Activated T-helper 17 cell treated with anti-CD3 and anti-CD28 coated beads, Interleukin-2, amount 50 U/mL, for 72 hours (primary cell): ENCODE results near the gene AAK1. TPM values are rescaled to one million over a fixed set of nuclear protein-coding genes. Genes with fewer than 3 reads are reported as not detected.
A peak's percentile ranks its signal among the peaks of the same experiment; 100 is the strongest.

Experiments used
- ATAC-seq: fragments of 150-1000 bp; cut with Tn5 transposase; replicated peaks from 2 replicates; pipeline ENCODE4 v1.10.0; 2021; ENCODE audit warnings: mild to moderate bottlenecking, moderate library complexity
- H3K27ac Mint-ChIP-seq: one replicate; pipeline ENCODE4 v1.8.0; 2022; ENCODE audit warnings: mixed read lengths
- H3K27me3 Mint-ChIP-seq: one replicate; pipeline ENCODE4 v1.8.0; 2022; ENCODE audit warnings: mixed read lengths
- H3K36me3 Mint-ChIP-seq: one replicate; pipeline ENCODE4 v1.8.0; 2022; ENCODE audit warnings: low read depth, mild to moderate bottlenecking, mixed read lengths
- H3K4me1 Mint-ChIP-seq: one replicate; pipeline ENCODE4 v1.8.0; 2022; ENCODE audit warnings: mixed read lengths
- H3K4me3 Mint-ChIP-seq: one replicate; pipeline ENCODE4 v1.8.0; 2022; ENCODE audit warnings: mild to moderate bottlenecking, mixed read lengths
- H3K9me3 Mint-ChIP-seq: one replicate; pipeline ENCODE4 v1.8.0; 2022; ENCODE audit warnings: mixed read lengths
- total RNA-seq, 2 donors: library from RNA; stranded (reverse); gene quantifications; one replicate each; pipeline ENCODE4 v1.2.3, GENCODE V29; 2022

Gene AAK1
- total RNA-seq, 2 donors from 2014 or later = 94.3 to 203 TPM

DNA sequence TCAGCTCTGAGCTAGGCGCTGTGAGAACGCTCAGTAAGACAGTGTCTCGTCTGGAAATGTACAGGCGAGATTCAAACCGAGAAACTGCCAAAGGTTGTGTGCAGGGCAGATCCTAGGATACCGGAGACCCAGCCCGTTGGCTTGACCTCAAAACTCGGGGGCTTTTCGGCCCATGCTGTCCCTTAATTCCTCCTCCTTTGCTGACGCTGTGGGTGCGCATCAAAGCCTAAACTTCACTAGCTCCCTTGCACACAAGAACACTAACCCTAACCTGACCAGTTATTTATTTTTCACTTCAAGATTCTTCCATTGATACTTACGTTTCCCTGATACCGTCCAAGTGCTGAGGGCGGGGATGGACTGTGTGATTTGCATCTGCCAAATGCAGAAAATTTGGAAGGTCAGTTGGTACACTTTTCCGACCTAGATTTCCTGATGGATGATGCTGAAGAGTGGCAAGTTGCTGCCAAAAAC, 1.0 kb upstream of the AAK1 start:
- Mint-ChIP-seq H3K27me3 (no peaks in the 10 kb centered on the region), H3K4me1 (peaks cover 46% of the 10 kb centered on the region), H3K4me3 (peak overlapping the region; percentile 97), H3K36me3 (peaks cover 45% of the 10 kb centered on the region), H3K9me3 (no peaks in the 10 kb centered on the region), H3K27ac (peak overlapping the region; percentile 98)
- ATAC-seq = peak; percentile 43

DNA sequence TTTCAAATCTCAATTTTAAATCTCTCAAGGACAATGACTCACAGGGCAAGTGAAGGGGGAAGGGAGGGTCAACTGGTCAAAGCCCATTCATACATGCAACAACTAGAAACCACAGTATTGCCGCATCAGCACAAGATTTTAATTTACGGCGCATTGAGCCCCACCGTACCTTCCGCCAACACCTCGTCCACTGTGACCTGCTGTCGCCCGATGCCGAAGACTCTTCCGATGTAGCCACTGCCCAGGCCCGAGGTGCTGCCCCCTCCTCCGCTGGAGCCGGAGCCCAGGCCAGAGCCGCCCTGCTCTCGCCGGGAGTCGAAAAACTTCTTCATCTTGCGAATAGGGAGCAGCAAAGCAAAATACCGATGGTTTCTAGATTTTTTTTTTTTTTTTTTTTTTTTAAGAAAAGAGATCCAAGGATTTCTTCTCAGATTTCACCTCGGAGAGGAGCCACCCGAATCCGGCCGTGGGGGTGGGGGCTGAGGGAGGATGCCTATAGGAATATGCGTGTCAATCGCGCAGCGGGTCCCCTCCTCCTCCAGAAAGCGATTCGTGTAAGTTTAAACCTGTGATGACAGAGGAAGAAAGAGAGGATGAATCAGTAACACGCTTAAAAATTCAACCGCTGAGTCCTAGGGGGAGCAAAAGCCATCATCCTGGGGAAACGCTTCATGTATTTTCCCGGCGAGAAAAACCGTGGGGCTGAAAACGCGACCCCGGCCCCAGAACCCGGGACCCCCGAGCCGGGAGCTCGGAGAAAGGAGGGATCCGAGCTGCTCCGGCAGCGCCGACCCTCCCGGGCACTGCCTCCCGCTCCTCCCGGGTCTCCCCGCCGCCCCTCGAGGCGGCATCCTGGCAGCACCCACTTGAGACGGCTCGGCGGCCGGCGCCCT, 584 bp downstream of the AAK1 start:
- ATAC-seq = peak; percentile 52

DNA sequence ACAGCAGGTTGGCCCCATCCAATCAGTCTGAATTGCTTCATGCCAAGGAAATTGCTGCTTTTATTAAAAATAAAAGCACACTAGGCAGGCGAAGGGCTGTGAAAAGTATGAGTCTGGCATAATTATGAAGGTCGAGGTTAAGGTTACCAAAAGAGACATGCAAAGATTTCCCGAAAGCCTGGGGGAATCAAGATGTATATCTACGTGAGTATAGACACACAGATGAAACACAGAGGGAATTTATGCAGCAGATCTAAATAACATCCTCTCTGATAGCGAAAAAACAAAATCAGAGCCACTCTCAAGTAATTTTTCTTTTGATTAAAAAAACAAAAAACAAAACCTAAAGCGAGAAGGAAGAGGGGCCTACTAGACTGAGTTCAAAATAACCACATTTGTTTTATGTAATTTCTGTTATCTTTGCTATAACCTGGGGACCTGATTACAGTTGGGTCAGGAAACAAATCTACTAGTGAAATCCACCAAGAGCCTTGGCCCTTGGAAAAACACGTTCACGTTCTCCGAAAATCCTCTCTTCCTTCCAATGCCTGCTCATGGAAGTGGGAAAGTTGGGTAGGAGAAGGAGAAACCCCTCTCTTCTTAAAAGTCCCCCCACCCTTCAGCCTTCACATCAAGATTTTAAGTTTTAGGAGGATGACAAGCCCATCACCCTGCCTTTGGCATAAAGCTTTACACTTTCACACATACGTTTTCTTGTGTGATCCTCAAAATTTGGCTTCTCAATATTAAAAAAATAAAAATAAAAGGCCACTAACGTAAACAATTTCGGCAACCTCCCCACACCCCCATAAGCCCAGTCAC, 1.4 kb downstream of the AAK1 start:
- no peaks in the 10 kb centered on the region for H3K9me3 Mint-ChIP-seq
- ATAC-seq = no peak
- H3K27me3 Mint-ChIP-seq = no peaks in the 10 kb centered on the region
- H3K4me1 Mint-ChIP-seq = peaks cover 59% of the 10 kb centered on the region
- peak overlapping the region; percentile 98 for H3K27ac Mint-ChIP-seq
- peaks cover 69% of the 10 kb centered on the region for H3K36me3 Mint-ChIP-seq
- H3K4me3 Mint-ChIP-seq = peak overlapping the region; percentile 97

More for the DNA sequence above, 584 bp downstream of the AAK1 start:
- H3K27ac Mint-ChIP-seq = peak overlapping the region; percentile 98
- H3K36me3 Mint-ChIP-seq = peaks cover 61% of the 10 kb centered on the region
- no peaks in the 10 kb centered on the region for H3K27me3 Mint-ChIP-seq
- peak overlapping the region; percentile 97 for H3K4me3 Mint-ChIP-seq
- H3K4me1 Mint-ChIP-seq = peaks cover 55% of the 10 kb centered on the region
- H3K9me3 Mint-ChIP-seq = no peaks in the 10 kb centered on the region

- H3K36me3 Mint-ChIP-seq = peaks cover 74% of the 10 kb centered on the region
These were observed 2.1 kb downstream of the AAK1 start for GRCh38 chr2:69641471-69641870.

GRCh38 chr2:69639266-69639665, 4.3 kb downstream of the AAK1 start:
- ATAC-seq = no peak
- no peaks in the 10 kb centered on the region for H3K27me3 Mint-ChIP-seq
- no peaks in the 10 kb centered on the region for H3K9me3 Mint-ChIP-seq
- peaks cover 83% of the 10 kb centered on the region for H3K36me3 Mint-ChIP-seq
- H3K4me3 Mint-ChIP-seq = peak overlapping the region; percentile 97
- H3K27ac Mint-ChIP-seq = peak overlapping the region; percentile 98
- H3K4me1 Mint-ChIP-seq = peaks cover 49% of the 10 kb centered on the region

More at GRCh38 chr2:69641471-69641870, 2.1 kb downstream of the AAK1 start:
- Mint-ChIP-seq H3K4me1 (peaks cover 56% of the 10 kb centered on the region), H3K27ac (peak overlapping the region; percentile 98), H3K27me3 (no peaks in the 10 kb centered on the region), H3K4me3 (peak overlapping the region; percentile 97), H3K9me3 (no peaks in the 10 kb centered on the region)
- ATAC-seq = no peak

GRCh38 chr2:69638630-69639029, 4.9 kb downstream of the AAK1 start:
- H3K4me3 Mint-ChIP-seq = peak overlapping the region; percentile 97

GRCh38 chr2:69637923-69638322, 5.6 kb downstream of the AAK1 start:
- peak overlapping the region; percentile 97 for H3K4me3 Mint-ChIP-seq
- peak overlapping the region; percentile 98 for H3K27ac Mint-ChIP-seq
- no peak for ATAC-seq
- H3K36me3 Mint-ChIP-seq = peaks cover 76% of the 10 kb centered on the region
- H3K27me3 Mint-ChIP-seq = no peaks in the 10 kb centered on the region
- peaks cover 51% of the 10 kb centered on the region for H3K4me1 Mint-ChIP-seq
- H3K9me3 Mint-ChIP-seq = no peaks in the 10 kb centered on the region

More at GRCh38 chr2:69638630-69639029, 4.9 kb downstream of the AAK1 start:
- Mint-ChIP-seq H3K27ac (peak overlapping the region; percentile 98), H3K36me3 (peaks cover 78% of the 10 kb centered on the region), H3K27me3 (no peaks in the 10 kb centered on the region), H3K4me1 (peaks cover 51% of the 10 kb centered on the region), H3K9me3 (no peaks in the 10 kb centered on the region)
- ATAC-seq = no peak

- H3K9me3 Mint-ChIP-seq = no peaks in the 10 kb centered on the region
- peaks cover 73% of the 10 kb centered on the region for H3K36me3 Mint-ChIP-seq
- ATAC-seq = no peak
- no peaks in the 10 kb centered on the region for H3K27me3 Mint-ChIP-seq
- peaks cover 55% of the 10 kb centered on the region for H3K4me1 Mint-ChIP-seq
- H3K4me3 Mint-ChIP-seq = no peak overlapping the region
- no peak overlapping the region for H3K27ac Mint-ChIP-seq
These were observed 7.1 kb downstream of the AAK1 start for GRCh38 chr2:69636395-69636794.

- Mint-ChIP-seq H3K36me3 (peaks cover 72% of the 10 kb centered on the region), H3K9me3 (no peaks in the 10 kb centered on the region), H3K4me3 (peak overlapping the region; percentile 5), H3K4me1 (peaks cover 59% of the 10 kb centered on the region), H3K27me3 (no peaks in the 10 kb centered on the region), H3K27ac (no peak overlapping the region)
- no peak for ATAC-seq
These were observed 8.1 kb downstream of the AAK1 start for GRCh38 chr2:69635432-69635831.

DNA sequence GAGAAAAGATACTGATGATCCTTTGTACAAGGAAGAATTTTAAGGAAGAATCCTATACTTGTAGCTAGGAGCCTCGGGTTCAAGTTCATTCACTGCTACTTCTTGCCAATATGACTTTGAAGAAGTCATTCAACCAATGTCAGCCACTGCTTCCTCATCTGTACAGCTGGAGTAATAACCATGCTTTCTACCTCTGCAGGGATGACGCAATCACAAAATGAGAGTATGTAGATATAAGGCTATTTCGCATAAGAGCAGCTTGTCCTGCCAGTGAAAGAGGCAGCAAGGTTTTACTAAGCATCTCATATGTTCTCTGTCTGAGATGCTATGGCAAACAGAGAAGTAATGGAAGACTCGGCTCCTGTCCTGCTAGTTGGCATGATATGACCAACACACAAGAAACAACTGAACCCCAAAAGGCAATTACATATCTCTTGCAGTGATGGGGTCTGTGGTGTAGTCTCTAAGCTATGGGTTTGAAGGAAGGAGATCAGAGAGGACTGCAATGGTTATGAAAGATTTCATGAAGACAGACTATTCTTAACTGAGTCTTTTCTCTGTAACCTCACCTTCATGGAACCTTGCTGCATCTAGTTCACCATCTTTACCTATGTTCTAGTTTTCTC, 9.2 kb downstream of the AAK1 start:
- Mint-ChIP-seq H3K27ac (no peak overlapping the region), H3K4me3 (peak overlapping the region; percentile 7), H3K4me1 (peaks cover 50% of the 10 kb centered on the region), H3K9me3 (no peaks in the 10 kb centered on the region), H3K27me3 (no peaks in the 10 kb centered on the region), H3K36me3 (peaks cover 63% of the 10 kb centered on the region)
- peak; percentile 57 for ATAC-seq

GRCh38 chr2:69631402-69631801, 12.1 kb downstream of the AAK1 start:
- no peaks in the 10 kb centered on the region for H3K9me3 Mint-ChIP-seq

DNA sequence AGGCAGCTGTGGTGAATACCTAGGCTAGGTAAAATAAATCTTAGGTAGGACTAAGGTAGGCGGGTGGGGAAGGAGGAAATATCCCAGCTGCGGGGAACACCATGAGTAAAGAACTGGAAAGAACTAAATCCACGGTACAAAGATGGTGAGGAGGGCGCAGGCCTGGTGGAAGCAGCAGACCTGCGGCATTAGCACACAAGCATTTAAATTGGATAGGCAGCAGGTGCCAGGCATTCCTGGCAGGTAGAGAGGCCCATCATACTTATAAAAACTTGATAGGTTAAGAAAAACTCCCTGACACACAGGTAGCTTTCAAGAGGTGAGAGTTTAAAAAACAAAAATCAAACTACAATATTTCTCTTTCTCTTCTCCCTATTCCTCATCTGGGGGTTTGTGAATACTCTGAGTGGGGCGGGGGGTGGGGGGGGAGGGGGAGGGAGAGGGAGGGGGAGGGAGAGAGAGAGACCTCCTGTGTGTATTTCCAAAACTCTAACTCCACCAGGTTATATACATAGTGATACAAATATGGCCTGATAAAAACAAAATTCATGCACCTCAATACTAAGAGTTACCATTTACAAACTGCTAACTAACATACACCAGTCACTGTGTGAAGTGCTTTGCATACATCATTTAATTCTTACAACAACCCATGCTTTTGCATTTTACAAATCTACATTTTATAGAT, 13.5 kb downstream of the AAK1 start:
- peak overlapping the region; percentile 53 for H3K27ac Mint-ChIP-seq

More at GRCh38 chr2:69631402-69631801, 12.1 kb downstream of the AAK1 start:
- Mint-ChIP-seq H3K4me3 (peak overlapping the region; percentile 57), H3K36me3 (peaks cover 36% of the 10 kb centered on the region), H3K27me3 (no peaks in the 10 kb centered on the region), H3K4me1 (peaks cover 29% of the 10 kb centered on the region), H3K27ac (peak overlapping the region; percentile 53)
- ATAC-seq = no peak

DNA sequence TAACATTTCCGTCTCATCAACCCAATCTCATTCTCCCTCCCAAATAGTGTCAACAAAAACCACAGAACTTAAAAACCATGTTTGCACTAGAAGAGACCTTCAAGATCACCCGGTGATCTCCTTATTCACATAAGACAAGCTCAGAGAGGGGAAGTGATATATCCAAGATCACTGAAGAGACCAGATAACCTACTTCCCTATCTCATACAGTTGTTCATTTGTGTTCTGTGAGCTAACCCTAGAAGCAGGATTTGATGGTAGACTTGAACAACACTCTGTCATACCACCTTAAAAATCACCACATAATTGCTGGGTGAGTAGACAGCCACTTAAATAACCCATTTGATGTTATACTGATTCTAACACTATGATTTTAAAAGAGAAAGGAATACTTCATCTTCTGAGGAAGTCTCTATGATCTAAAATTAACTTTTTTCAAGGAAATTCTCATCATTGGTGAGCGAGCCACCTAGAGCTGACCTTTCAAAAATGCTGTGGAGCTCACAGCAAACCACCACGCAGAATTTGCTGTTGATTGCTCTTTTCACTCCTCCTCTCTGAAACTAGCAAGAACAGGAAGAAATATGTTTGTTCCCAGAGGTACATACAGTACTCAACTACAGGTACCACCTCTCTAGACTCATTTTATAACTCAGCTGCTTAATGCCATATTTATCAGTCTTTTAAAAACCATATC, 15.1 kb downstream of the AAK1 start:
- ATAC-seq = peak; percentile 79
- no peak overlapping the region for H3K4me3 Mint-ChIP-seq
- no peak overlapping the region for H3K27ac Mint-ChIP-seq
- H3K27me3 Mint-ChIP-seq = no peaks in the 10 kb centered on the region
- peaks cover 23% of the 10 kb centered on the region for H3K36me3 Mint-ChIP-seq
- H3K9me3 Mint-ChIP-seq = no peaks in the 10 kb centered on the region
- H3K4me1 Mint-ChIP-seq = peaks cover 14% of the 10 kb centered on the region

More for the DNA sequence above, 13.5 kb downstream of the AAK1 start:
- peak overlapping the region; percentile 57 for H3K4me3 Mint-ChIP-seq
- H3K27me3 Mint-ChIP-seq = no peaks in the 10 kb centered on the region
- peaks cover 29% of the 10 kb centered on the region for H3K36me3 Mint-ChIP-seq
- H3K4me1 Mint-ChIP-seq = peaks cover 23% of the 10 kb centered on the region
- no peak for ATAC-seq
- no peaks in the 10 kb centered on the region for H3K9me3 Mint-ChIP-seq
